SH-SY5Y (cell line): Measurements from ENCODE around the gene TECPR1.

ENCODE experiments used
- GATA2 ChIP-seq: IDR thresholded peaks from 2 replicates; pipeline ENCODE4 v1.6.1; 2011; ENCODE audit warnings: mild to moderate bottlenecking, low read depth, low read length
- GATA3 ChIP-seq: IDR thresholded peaks from 2 replicates; pipeline ENCODE4 v1.6.1; 2011; ENCODE audit warnings: low read depth, mild to moderate bottlenecking, low read length, moderate library complexity

TECPR1 gene

GRCh38 chr7:98280296-98280695, 28.3 kb upstream of the TECPR1 start:
- TF ChIP-seq GATA2 (no peak), GATA3 (no peak)

- TF ChIP-seq GATA2 (peak; percentile 61), GATA3 (no peak)
Measured at GRCh38 chr7:98278936-98279335, 26.9 kb upstream of the TECPR1 start.

- no peak for TF ChIP-seq GATA3
- TF ChIP-seq GATA2: no peak
Measured at GRCh38 chr7:98278408-98278807, 26.4 kb upstream of the TECPR1 start.

DNA sequence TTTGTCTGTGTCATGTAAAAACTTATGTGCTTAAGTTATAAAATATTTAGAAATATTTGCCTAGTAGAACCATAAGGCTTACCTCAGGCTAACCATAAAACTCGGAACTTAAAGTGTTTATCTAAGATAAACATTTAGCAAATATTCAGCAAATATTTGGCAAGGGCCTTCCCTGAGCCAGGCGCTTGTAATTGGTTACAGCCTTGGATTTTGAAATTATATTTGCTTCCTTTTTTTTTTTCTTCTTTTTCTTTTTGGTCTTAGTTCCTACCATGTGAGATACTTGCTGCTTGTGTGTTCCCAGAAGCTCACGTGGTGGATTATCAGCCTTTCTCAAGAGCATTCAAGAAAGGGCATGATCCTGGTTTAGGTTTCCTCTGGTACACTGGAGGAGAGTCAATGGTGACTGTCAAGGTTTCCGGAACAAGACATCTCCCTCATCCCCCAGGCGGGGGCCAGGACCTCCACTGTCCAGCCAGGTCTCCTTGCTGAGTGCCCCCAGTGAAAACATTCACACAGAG, 24.3 kb upstream of the TECPR1 start:
- no peak for TF ChIP-seq GATA2
- TF ChIP-seq GATA3: no peak

GRCh38 chr7:98267303-98267702, 15.3 kb upstream of the TECPR1 start:
- TF ChIP-seq GATA3 (no peak), GATA2 (no peak)

DNA sequence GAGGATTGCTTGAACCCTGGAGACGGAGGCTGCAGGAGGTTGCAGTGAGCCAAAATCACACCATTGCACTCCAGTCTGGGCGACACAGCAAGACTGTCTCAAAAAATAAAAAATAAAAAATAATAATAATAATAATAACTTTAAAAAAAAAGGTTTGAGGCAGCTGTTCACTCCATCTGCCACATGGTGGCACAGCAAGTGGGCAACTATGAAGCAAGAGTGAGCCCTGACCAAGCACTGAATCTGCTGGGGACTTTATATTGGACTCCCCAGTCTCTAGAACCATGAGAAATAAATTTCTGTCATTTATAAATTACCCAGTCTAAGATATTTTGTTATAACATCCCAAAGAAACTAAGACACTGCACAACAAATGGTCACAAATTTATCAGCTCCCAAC, 14.8 kb upstream of the TECPR1 start:
- TF ChIP-seq GATA3: no peak

- TF ChIP-seq GATA2: no peak
- no peak for TF ChIP-seq GATA3
Measured at GRCh38 chr7:98265841-98266271, 13.8 kb upstream of the TECPR1 start.

DNA sequence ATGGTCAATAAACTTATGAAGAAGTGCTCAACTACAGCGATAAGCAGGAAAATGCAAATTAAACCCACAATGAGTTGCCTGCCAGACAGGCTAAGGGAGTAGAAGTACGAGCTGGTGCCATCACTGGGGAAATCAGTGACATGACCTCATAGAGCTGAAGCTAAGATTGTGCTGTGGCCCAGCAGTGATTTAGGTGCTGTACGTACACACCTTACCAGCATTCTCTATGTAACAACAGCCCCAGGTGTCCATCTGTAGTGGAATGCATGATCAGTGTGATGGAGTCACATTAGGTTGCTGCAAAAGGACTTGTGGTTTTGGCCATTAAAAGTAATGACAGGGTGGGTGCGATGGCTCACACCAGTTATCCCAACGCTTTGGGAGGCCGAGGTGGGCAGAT, 5.7 kb upstream of the TECPR1 start:
- TF ChIP-seq GATA2: no peak
- no peak for TF ChIP-seq GATA3

DNA sequence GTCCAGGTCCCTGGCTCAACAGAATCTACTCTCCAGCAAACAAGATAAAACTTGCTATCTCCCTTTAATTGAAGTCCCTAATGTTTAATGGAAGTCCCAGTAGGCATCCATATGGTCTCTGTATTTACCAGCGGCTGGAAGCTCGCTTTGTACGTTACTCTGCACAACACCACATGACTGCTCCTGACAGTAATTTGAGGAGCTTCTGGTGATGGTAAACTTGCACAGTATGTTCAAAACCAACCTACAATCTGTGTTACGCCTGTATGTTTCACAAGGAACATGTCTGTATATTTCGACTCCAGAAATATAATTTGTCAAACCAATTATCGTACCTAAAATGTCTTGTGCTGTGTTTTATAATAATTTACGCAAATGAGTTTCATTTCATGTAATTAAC, 4.4 kb upstream of the TECPR1 start:
- TF ChIP-seq GATA2: no peak
- TF ChIP-seq GATA3: no peak

DNA sequence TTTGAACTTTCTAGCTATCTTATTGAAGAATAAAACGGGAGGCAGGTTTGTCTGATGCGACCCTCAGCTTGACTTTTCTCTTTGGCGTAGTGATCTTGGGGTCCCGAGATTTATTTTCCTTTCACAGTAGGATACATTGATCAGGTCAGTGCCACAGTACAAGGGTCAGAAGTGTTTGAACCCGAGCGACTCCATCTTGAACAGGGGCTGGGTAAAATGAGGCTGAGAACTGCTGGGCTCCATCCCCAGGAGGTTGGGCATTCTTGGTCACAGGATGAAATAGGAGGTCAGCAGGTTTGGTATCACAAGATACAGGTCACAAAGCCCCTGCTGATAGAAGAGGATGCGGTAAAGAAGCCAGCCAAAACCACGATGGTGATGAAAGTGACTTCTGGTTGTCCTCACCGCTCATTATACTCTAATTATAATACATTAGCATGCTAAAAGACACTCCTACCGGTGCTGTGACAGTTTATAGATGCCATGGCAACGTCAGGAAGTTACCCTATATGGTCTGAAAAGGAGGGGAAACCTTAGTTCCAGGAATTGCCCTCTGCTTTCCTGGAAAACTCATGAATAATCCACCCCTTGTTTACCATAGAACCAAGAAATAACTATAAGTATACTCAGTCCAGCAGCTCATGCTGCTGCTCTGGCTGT, 3.0 kb upstream of the TECPR1 start:
- no peak for TF ChIP-seq GATA3
- no peak for TF ChIP-seq GATA2

DNA sequence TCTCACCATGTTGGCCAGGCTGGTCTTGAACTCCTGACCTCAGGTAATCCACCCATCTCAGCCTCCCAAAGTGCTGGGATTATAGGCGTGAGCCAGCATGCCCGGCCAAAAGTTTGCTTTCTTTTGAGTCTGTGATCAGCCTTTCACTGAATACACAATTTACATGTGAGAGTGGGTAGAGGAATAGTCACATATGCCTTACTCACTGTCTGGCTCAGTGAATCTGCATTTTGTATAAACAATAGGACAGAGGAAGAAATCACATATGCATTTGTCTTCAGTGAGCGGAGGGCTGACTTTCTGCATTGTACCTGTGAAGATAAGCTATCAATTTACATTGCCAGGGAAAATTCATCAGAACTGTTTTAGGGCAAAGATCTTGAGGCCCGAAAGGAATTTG, 2.5 kb upstream of the TECPR1 start:
- TF ChIP-seq GATA3 (no peak), GATA2 (no peak)

DNA sequence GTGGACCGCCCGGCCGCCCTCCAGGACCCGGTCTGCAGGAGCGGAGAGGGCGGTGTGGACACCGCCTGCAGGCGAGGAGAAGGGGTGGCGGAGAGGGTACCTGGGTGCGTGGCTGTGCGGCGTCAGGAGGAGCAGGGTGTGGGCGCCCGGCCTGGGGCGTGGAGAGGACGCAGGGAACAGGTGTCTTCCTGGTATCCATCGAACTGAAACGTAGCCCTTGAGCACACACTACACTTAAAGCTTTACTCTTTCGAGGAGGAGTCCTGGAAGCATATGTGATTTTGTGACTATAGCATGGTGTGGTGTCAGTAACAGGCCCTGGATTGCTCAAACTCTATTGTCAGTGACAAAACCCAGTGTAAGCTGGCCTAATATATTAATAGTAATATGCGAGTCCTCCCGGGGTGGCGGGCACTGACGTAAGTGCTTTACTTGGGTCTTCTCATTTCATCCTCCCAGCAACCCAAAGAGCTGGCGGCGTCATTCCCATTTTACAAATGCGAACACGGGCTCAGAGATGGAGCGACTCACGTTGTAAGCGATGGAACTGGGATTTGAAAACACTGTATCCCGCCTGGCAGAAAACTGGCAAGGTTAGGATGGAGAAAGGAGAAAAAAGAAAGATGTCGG, 508 bp upstream of the TECPR1 start:
- TF ChIP-seq GATA3 (no peak), GATA2 (no peak)

DNA sequence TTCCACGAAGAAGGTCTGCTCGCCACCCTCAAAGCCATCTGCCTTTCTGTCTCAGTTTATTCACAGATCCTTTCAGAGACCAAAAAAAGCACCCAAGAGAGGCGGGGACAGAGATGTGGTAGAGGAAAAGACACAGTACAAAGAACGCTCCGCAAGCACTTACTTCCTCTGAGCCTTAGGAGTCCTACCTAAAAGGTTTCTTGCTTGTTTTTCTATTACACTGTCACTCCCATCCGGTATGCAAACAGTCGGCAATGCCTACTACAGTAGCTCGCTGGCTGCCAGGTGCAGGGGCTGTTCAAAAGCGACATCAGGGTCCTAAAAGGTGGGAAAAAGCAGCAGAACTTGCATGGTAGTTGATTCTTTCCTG, 816 bp downstream of the TECPR1 start:
- no peak for TF ChIP-seq GATA3
- no peak for TF ChIP-seq GATA2

DNA sequence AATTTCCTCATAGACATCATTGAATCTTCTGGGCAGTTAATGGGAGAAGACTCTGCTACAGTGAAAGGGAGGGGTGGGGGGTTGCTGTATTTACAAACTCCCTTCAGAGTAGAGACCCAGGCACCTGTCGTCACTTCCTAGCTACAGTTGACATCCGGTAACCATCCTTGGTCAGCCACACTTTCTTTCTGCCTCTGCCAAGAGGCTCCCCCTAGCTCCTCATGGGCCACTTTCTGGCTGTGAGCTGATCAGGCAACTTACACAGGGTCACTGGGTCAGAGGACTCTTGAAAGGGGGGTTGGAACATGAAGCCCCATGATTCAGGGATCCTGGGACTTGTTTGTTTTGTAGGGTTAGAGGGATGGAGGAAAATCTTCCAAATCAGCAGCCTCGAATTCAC, 1.2 kb downstream of the TECPR1 start:
- TF ChIP-seq GATA2: no peak
- TF ChIP-seq GATA3: no peak

- TF ChIP-seq GATA3 (no peak), GATA2 (no peak)
Measured at GRCh38 chr7:98249106-98249505, 2.9 kb downstream of the TECPR1 start.

DNA sequence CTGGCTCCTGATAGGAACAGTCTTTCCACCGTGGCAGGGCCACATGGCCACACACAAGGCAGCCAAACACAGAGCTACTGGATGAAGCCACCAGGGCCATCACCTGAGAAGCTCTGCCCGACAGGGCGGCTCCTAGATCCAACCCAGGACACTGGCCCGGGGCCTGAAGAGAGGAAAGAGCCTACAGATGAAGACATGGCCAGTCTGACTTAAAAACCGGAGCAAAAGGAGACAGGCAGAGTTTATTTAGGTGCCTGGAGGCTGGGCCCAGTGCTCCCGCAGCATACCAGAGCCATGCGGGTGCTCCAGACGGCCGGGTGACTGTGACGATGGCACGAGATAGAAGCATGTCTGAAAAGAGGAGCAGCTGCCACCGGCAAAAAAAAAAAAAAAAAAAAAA, 3.9 kb downstream of the TECPR1 start:
- TF ChIP-seq GATA3 (no peak), GATA2 (no peak)

DNA sequence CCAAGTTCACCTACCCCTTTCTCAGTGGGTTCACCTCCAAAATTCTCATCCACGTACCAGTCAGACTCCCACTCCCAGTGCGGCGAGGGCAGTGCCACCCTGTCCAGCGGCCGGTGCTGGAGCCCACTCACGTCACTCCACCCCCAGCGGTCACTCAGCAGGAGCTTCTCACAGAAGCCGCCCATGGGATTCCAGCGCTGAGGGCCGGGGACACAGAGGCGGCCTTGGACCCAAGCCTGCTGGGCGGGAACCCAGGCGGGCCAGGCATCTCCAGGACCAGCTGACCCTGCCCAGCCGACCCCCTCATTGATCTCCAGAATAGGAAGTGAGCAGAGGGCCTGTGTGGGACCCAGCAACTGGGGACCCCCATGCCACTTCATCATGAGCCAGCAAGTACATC, 7.2 kb downstream of the TECPR1 start:
- no peak for TF ChIP-seq GATA3
- no peak for TF ChIP-seq GATA2

DNA sequence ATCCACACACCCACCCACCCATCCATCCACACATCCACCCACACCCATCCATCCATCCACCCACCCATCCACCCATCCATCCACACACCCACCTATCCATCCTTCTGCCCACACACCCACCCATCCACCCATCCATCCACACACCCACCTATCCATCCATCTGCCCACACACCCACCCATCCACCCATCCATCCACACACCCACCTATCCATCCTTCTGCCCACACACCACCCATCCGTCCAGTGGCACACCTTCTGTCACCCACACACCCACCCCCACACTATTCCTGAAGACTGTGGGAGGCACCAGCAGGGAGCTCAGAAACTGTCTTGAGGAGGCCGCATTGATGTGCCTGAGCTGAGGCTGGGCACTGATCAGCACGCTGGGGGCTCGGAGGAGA, 9.1 kb downstream of the TECPR1 start:
- TF ChIP-seq GATA3 (no peak), GATA2 (no peak)
